ENCODE results near the gene GALNT1. TPM values are rescaled to one million over a fixed set of nuclear protein-coding genes. Genes with fewer than 3 reads are reported as not detected.

Gene GALNT1
- total RNA-seq, 4 donors from 2014 or later: 40.2 to 47.9 (median 45.0) TPM

DNA sequence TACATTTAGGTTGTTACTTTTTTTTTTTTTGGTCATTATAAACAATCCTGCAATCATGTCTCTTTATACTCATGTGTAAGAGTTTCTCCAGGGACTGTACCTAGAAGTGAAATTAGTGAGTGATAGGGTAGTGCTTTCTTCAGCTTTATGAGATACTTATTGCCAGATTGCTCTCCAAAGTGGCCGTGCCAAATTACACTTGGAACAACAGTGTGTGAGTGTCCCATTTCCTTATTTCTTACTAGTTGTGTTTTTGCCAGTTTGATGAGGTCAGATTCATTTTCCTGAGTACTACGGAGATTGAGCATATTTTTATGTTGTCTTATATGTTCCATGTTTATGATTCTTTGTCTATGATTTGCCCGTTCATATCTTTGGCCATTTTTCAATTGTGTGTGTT is 39.2 kb downstream of the GALNT1 start:
- TF ChIP-seq POLR2A (IDR thresholded peaks at IDR 0.05): no peak
- TF ChIP-seq, protein P1, sequence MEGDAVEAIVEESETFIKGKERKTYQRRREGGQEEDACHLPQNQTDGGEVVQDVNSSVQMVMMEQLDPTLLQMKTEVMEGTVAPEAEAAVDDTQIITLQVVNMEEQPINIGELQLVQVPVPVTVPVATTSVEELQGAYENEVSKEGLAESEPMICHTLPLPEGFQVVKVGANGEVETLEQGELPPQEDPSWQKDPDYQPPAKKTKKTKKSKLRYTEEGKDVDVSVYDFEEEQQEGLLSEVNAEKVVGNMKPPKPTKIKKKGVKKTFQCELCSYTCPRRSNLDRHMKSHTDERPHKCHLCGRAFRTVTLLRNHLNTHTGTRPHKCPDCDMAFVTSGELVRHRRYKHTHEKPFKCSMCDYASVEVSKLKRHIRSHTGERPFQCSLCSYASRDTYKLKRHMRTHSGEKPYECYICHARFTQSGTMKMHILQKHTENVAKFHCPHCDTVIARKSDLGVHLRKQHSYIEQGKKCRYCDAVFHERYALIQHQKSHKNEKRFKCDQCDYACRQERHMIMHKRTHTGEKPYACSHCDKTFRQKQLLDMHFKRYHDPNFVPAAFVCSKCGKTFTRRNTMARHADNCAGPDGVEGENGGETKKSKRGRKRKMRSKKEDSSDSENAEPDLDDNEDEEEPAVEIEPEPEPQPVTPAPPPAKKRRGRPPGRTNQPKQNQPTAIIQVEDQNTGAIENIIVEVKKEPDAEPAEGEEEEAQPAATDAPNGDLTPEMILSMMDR (IDR thresholded peaks at IDR 0.05 in 4 of 5, conservative IDR thresholded peaks at IDR 0.05 in 1 of 5): no peak
- DNase-seq: peak in 1 of 2 donors; percentile 15
- peak in 1 of 2 donors; percentile 26 for ATAC-seq

GRCh38 chr18:35623255-35623654 is 41.7 kb downstream of the GALNT1 start:
- Histone ChIP-seq H3K27me3 (no peaks in the 10 kb centered on the region), H3K4me3 (no peak overlapping the region), H3K36me3 (peaks cover 0 to 4% of the 10 kb centered on the region in 2 donors), H3K27ac (no peak overlapping the region), H3K4me1 (peaks cover 59 to 65% of the 10 kb centered on the region in 2 donors), H3K9me3 (no peaks in the 10 kb centered on the region)
- TF ChIP-seq, protein P1 (IDR thresholded peaks at IDR 0.05 in 4 of 5, conservative IDR thresholded peaks at IDR 0.05 in 1 of 5): no peak
- no peak for TF ChIP-seq POLR2A (IDR thresholded peaks at IDR 0.05)
- ATAC-seq (no peak), DNase-seq (no peak)
- in situ Hi-C loops (cut with MboI; ENCODE audit: low sequenced_read_pairs in 4 of 4): no loop called here
- intact Hi-C loops (cut with DNase I; ENCODE audit: low total_unique reads): no loop called here

More for the DNA sequence above, 39.2 kb downstream of the GALNT1 start:
- H3K27me3 ChIP-seq: no peaks in the 10 kb centered on the region
- intact Hi-C loops (cut with DNase I; ENCODE audit: low total_unique reads) (no loop called here), in situ Hi-C loops (cut with MboI; ENCODE audit: low sequenced_read_pairs in 4 of 4) (no loop called here)
- peaks cover 75 to 84% of the 10 kb centered on the region in 2 donors for H3K4me1 ChIP-seq
- H3K9me3 ChIP-seq: no peaks in the 10 kb centered on the region
- H3K4me3 ChIP-seq: no peak overlapping the region
- peak overlapping the region in 2 of 4 donors; percentile 35 to 47 for H3K27ac ChIP-seq
- no peaks in the 10 kb centered on the region for H3K36me3 ChIP-seq

DNA sequence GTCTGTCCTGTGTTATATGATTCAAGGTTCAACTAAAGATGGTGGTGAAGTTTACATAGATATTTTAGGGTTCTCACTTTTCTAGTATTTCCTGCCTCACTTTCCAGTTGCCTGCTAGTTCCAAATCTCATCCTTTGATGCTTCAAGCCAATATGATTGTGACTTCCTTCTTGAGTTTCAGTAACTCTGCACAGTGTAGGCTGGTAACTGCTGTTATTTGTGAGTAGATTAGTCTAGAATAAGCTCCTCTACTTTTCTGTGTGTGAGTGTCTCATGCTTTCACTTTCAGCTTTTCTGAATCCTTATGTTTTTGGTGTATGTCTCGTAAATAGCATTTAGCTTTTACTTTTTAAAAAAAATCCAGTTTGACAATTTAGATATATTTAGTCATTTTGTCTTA is 42.6 kb downstream of the GALNT1 start:
- H3K27ac ChIP-seq: peak overlapping the region in 2 of 4 donors; percentile 7 to 9
- in situ Hi-C loops (cut with MboI; ENCODE audit: low sequenced_read_pairs in 4 of 4) (no loop called here), intact Hi-C loops (cut with DNase I; ENCODE audit: low total_unique reads) (no loop called here)
- H3K9me3 ChIP-seq: no peaks in the 10 kb centered on the region
- no peak for DNase-seq
- ATAC-seq: peak in 1 of 2 donors; percentile 46
- peaks cover 0 to 4% of the 10 kb centered on the region in 2 donors for H3K36me3 ChIP-seq
- H3K4me1 ChIP-seq: peaks cover 50 to 56% of the 10 kb centered on the region in 2 donors
- no peak for TF ChIP-seq POLR2A (IDR thresholded peaks at IDR 0.05)
- TF ChIP-seq, protein P1 (IDR thresholded peaks at IDR 0.05 in 4 of 5, conservative IDR thresholded peaks at IDR 0.05 in 1 of 5): no peak
- H3K4me3 ChIP-seq: no peak overlapping the region
- no peaks in the 10 kb centered on the region for H3K27me3 ChIP-seq

DNA sequence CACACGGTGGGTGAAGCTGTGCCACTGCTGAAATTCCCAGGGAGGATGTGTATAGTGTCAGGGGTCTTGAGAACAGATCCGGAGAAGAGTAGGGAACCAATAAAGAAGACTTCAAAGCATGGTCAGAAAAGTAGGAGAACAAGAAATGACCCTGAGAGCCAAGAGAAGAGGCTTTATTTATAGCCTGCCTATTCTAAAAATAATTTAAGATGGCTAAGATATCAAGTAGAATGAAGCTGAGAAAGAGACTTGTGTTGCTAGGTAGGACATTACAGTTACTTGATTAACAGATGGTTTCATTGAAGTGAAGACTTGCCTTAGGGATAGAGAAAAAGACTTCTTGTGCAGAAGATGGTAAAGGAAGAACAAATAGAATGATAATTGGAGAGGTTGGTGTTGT is 43.7 kb downstream of the GALNT1 start:
- Histone ChIP-seq H3K27me3 (no peaks in the 10 kb centered on the region), H3K36me3 (peaks cover 0 to 4% of the 10 kb centered on the region in 2 donors), H3K4me1 (peaks cover 39 to 45% of the 10 kb centered on the region in 2 donors), H3K4me3 (no peak overlapping the region), H3K27ac (peak overlapping the region; percentile 25 to 69 (median 56)), H3K9me3 (no peaks in the 10 kb centered on the region)
- intact Hi-C loops (cut with DNase I; ENCODE audit: low total_unique reads): no loop called here
- TF ChIP-seq, protein P1 (IDR thresholded peaks at IDR 0.05 in 4 of 5, conservative IDR thresholded peaks at IDR 0.05 in 1 of 5): no peak
- TF ChIP-seq POLR2A (IDR thresholded peaks at IDR 0.05): no peak
- in situ Hi-C loops (cut with MboI; ENCODE audit: low sequenced_read_pairs in 4 of 4): no loop called here
- ATAC-seq (peak; percentile 70 to 72), DNase-seq (no peak)

DNA sequence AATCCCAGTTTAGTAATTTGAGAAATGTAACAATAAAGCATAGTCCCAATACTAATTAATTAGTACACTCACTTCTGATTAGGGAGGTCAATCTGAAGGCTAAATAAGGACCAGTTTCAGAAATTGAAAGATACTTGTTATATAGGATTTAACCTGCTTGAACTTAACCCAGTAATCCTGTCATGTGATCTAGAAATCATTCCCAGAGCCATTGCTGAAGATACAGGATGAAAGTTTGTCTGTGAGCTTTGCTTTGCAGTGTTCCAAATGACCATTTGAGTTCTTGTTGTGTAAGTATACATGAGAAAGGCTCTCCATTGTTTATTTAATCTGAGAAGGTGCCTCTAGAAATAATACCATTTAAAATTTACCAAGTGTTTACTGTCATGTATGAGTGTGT is 52.2 kb downstream of the GALNT1 start:
- DNase-seq (no peak), ATAC-seq (no peak)
- TF ChIP-seq, protein P1 (IDR thresholded peaks at IDR 0.05 in 4 of 5, conservative IDR thresholded peaks at IDR 0.05 in 1 of 5): no peak
- TF ChIP-seq POLR2A (IDR thresholded peaks at IDR 0.05): no peak
- in situ Hi-C loops (cut with MboI; ENCODE audit: low sequenced_read_pairs in 4 of 4) (no loop called here), intact Hi-C loops (cut with DNase I; ENCODE audit: low total_unique reads) (no loop called here)
- Histone ChIP-seq H3K4me1 (peaks cover 14% of the 10 kb centered on the region in 2 donors), H3K27me3 (no peaks in the 10 kb centered on the region), H3K36me3 (no peaks in the 10 kb centered on the region), H3K27ac (no peak overlapping the region), H3K9me3 (no peaks in the 10 kb centered on the region), H3K4me3 (no peak overlapping the region)

All from gastrocnemius medialis (tissue), 4 donors.